C4-2B (cell line): Measurements from ENCODE around the gene OXTR.

Source experiments
- H3K27ac ChIP-seq: fragments of 450-650 bp; 2 replicates; pipeline ENCODE4 v1.5.1; 2017
- CTCF ChIP-seq: fragments of 450-650 bp; conservative IDR thresholded peaks from 2 replicates; pipeline ENCODE4 v1.5.1; 2017; ENCODE audit warnings: mild to moderate bottlenecking
- ZFX ChIP-seq: fragments of 450-650 bp; IDR thresholded peaks from 2 replicates; pipeline ENCODE4 v1.6.1; 2017

The OXTR gene

DNA sequence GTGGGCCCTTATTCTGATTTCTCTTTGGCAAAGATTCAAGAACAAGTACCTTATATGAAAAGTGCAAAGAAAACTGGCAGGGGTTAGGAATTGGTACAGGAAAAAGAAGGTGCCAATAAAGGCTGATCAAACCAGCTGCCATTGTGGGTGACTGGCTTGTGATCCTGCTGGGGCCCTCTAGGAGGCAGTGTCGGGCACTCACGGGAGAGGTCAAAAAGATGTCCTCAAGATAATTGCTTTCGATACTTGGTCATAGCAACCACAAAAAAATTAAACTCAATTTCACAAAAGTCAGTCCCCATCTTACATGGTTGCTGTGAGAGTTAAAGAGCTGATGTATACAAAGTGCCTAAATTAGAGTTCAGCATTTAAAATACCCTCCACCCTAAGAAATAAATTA lies 66.9 kb downstream of the OXTR start:
- no peak overlapping the region for H3K27ac ChIP-seq
- TF ChIP-seq CTCF, result peak; percentile 50
- TF ChIP-seq ZFX, result no peak
